GM21447 (cell line): ENCODE data around the gene THBS4.
A peak's percentile ranks its signal among the peaks of the same experiment; 100 is the strongest.

Source experiments
- ATAC-seq: cut with Tn5 transposase; IDR thresholded peaks from one replicate; pipeline ENCODE4 v1.9.1; 2021; ENCODE audit not compliant: unreplicated experiment

The THBS4 gene

DNA sequence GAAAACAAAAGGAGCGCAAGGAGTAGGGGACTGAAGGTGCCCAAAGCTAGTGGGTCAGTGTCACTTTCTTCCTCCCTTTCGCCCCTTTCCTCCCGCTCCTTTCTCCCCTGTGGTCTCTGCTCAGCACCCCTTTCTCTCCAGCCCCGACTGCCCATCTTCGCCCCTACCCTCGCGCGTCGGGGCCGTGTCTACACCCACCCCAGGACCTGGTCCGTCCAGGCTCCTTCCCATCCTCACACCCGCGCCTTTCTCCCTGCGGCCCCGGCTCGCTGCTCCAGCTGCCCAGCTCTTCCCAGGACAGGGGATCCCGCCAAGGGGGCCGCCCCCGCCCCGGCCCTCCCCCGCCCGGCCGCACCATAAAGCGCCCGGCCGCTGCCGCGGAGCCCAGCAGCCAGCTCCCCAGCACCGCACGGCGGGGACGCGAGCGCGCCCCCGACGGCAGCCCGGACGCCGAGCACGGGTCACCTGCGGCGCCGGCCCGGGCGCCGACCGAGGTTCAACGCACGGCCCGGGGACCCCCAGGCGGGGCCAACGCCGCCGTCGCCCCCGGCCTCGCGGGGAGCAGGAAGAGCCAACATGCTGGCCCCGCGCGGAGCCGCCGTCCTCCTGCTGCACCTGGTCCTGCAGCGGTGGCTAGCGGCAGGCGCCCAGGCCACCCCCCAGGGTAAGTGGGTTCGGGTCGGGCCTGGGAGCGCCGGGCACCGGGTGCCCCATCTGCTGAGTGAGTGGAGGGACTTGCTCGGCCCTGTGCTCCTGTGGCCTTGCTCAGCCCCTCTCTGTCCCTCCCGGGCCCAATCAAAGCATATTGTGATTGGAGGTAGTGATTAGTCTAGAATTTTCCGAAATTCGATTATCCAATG is at the start of gene THBS4:
THBS4 (plus strand) TSS at position 387 of the 860 bp plus-strand sequence; CDS start at position 577, 190 bp downstream.
- ATAC-seq = no peak

DNA sequence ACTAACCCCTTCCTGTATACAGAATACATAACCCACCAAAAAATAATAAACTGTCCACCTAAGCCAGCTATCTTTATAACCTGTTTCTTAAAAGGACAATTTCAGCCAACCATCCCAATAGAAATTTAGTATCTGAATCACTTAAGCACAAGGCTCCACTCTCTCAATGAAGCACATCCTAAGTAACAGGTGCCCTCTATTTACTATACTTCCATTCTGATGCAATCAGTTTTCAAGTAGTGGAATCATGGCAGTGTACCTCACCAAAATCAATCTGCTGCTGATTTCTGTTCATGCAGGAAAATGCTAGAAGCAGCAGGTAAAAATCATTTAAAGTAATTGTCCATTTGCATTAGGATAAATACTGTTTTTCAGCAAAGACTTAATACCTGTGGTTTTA is 48.9 kb upstream of the THBS4 start:
- no peak for ATAC-seq

DNA sequence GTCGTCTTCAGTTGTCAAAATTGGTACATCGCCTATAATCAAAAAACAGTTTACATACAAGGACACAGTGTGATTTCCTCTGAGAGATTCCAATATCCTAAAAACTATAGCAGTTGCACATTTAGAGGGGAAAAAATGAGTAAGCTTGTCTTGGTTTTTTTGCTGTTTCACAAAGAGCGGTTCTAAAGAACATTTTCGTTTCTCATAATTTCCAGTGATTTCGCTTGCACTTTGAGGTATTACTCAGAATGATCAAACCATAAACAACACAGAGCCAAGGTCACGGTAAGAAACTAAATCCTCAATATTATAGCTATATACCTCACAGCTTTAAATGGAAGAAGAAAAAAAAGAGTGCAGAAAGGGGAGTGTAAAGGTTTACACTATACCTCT is 44.9 kb upstream of the THBS4 start:
- ATAC-seq = peak; percentile 53

- ATAC-seq = peak; percentile 88
Observed at GRCh38 chr5:79990598-79991507, 44.3 kb upstream of the THBS4 start, which contains the start of gene MTX3. Gene MTX3, minus strand, starts transcription at chr5:79991262. Its CDS starts 24 bp downstream, at chr5:79991238.

GRCh38 chr5:79992891-79993657 is 42.1 kb upstream of the THBS4 start:
- ATAC-seq = no peak

- ATAC-seq = no peak
Observed at GRCh38 chr5:79999722-80000121, 35.4 kb upstream of the THBS4 start.

DNA sequence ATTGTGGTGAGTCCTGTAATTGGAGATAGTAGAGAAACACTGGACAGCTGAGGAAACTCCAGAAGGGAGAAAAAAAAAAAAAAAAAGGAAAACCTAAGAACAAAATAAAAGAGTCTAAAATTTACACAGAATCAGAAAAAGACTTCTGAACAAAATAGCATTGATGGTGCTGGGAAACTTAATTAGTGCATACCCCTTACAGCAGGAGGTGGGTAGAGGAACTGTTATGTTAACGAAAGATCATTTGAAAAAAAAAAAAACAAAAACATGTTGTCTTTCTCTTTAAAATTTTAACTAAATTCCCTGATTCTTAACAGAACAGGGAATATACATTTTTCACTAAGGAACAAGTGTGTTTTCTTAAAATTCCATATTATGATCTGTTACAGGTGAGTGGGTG is 32.5 kb upstream of the THBS4 start:
- no peak for ATAC-seq

DNA sequence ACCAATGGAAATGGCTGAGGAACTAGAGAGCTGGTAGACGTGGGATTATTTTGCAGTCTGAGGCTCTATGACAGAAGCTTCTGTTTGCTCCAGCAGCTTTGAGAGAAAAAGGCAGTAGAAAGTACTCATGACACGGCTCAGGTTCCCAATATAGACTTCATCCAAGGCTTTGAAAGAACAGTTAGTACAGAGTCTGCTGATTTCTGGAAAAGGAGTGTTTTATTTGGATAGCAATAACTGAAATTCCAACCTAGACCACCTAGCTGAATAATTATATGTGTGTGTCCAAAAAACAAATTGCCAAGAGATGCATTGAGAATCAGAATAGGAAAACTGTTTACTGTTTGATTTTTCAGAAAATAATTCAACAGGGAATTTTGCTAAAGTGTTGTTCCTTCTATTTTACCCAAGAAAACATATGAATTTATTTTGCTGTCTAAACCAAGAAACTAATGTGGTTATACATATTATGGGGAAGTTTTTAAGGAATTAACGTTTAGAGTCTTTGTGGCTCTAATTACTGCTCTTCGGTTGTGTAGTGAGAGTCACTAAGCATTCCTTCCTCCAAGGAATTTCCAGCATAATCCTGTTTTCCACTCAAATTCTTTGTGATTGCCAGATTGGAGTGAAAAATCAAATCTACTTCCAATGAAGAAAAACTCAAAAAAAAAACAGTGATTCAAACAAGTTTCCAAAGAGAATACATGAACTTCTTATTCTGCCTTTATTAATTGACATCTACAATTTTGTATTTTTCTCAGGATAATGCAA is 26.0 kb upstream of the THBS4 start:
- no peak for ATAC-seq

GRCh38 chr5:80010754-80011392 is 24.3 kb upstream of the THBS4 start:
- no peak for ATAC-seq

- no peak for ATAC-seq
Observed at GRCh38 chr5:80025069-80025468, 10.1 kb upstream of the THBS4 start.

DNA sequence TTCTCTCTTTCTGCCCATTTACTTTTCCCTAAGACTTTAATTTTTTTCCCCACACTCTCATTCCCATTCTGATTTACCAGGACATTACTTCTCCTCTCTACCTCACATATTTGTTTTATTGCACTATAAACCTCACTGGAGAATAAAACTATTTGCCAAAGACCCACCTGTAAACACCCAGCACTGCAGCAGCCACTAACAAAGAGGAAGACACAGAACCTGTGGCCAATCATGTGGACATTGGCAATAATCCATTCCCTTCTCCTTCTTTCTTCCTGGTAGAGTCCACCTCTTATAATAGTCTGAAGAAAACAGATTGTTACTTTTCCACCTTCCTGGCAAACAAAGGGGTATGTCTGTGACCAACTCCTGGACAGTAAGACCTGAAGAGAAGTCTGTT is 8.3 kb upstream of the THBS4 start:
- ATAC-seq = no peak

GRCh38 chr5:80031109-80031508 is 4.0 kb upstream of the THBS4 start:
- no peak for ATAC-seq

DNA sequence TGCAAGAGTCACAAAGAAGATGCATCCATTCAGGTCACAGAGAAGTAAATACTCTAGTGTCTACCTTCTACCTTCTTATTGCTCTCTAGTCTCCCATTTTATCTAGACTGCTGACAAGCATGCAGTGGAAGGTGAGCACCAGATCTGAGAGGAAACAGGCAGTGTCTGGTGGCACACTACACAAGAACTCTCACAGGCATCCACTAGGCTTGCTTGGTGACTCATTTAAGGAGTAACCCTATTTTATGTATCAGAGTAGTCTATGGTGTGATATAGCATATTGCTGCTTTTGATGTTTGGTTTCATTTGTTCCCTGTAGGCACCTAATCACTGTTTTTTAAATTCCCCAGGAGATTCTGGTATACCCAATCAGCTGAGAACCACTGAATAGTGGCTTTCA is 1.6 kb upstream of the THBS4 start:
- ATAC-seq = no peak

GRCh38 chr5:80034559-80034958 is 589 bp upstream of the THBS4 start:
- ATAC-seq = no peak

DNA sequence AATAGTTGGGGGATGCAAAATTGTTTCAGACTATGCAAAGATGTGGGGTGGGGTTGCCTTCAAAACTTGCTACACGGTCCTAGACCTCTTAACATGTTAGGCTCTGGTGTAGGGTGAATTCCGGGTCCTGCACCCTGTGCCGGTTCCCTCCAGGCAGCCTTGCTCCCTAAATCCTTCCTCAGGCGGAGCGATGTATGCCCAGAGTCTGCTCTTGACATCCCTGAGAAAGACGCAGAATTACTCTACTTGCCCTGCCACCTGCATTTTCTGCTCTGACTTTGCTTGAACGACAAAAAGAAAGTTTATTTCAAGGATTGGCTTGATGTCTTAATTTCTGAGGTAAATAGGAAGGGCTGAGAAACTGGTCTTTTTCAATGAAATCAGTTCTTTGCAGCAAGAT is 691 bp downstream of the THBS4 start:
- no peak for ATAC-seq

- no peak for ATAC-seq
Observed at GRCh38 chr5:80036615-80037014, 1.5 kb downstream of the THBS4 start.

DNA sequence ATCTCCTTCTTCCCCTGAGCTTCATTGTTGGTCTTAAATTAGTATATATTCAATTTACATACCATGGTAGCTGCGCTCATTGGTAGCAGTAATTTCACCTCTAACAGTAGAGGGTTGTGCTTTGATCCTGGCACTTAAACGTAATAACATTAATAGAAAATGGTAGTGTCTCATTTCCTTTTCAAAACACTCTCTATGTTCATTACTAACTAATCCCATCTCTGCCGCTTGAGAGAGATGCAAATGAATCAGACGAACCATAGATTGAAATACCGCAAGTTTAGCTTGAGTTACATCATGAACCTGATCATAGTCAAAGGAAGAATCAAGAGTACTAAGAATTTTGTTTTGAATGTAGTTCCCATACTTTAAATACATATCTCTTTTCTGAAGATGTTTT is 2.2 kb downstream of the THBS4 start:
- ATAC-seq = peak; percentile 84

DNA sequence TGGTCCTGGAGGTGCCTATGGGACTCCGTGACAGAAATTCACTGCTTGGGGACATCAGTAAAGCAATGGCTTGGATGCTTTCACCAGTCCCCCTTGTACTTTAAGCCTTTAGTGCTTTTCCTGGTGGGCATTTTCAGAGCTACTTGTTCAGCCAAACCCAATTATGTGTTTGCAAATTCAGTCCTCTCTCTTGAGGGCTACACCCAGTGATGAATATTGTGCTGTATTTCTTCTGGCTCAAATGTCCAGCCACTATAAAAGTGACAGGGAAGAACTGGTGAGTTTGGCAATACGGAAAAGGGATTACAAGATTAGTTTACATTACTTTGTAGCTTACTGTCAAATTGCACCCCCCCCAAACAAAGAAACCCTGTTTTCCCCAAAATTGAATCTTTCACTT is 4.5 kb downstream of the THBS4 start:
- ATAC-seq = no peak

DNA sequence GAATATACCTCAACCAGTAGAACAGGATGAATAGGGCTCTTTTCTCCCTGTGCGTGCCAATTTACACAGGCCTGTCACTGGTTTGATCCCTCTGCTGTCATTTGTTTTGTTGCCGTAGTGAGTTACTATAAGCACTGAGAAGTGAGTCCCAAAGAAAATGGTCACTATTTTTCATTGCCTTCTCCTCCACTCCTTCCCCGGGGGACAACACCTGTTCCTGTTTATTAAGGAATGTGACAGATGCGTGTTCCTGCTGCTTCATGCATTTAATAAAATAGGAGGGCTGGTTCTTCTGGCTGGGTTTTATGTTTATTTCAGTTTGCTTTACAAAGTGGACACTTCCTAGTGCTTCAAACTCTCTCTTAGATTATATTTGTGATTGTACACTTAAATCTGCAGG is 6.4 kb downstream of the THBS4 start:
- ATAC-seq = no peak

DNA sequence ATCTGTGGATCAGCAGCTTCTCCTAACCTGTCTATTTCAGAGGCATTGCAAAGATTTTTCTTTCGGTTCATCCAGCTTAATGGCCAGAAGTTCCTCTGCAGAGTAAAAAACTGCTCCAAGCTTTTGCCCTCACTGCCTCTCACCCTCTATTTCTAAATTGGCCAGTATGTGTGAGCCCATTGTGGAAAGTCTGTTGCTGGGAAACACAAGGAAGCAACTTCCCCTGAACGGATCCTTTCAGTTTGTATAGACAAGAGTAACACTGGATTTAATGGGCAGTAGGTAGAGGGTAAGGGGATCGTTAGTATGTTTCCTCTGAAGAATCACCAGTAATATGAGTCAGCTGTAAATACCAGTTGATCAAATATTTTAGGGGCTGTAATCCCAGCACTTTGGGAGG is 7.2 kb downstream of the THBS4 start:
- ATAC-seq = no peak
